RWPE2 (cell line): Measurements from ENCODE around the gene SGMS1.
"Not testable (repeated sequence)": the region's sequence is repeated elsewhere in the genome, so short reads cannot be mapped to it uniquely, and the experiment has no call there.

ENCODE experiments used
- ATAC-seq: fragments of 200-7000 bp; cut with Tn5 transposase; 3 replicates; pipeline ENCODE4 v1.9.1; 2021; ENCODE audit warnings: low read depth
- DNase-seq: peaks from one replicate; pipeline ENCODE4 v3.0.0-alpha.2; 2020; ENCODE audit warnings: low spot score
- H3K27ac ChIP-seq: fragments of 450-650 bp; 2 replicates; pipeline ENCODE4 v1.5.1; 2017; ENCODE audit warnings: mild to moderate bottlenecking; ENCODE audit not compliant: poor library complexity, severe bottlenecking
- H3K27me3 ChIP-seq: fragments of 250-450 bp; sonication (Bioruptor Pico); 2 replicates; pipeline ENCODE4 v1.5.1; 2021; ENCODE audit warnings: mild to moderate bottlenecking, moderate library complexity; ENCODE audit not compliant: insufficient read depth, poor library complexity, severe bottlenecking
- H3K36me3 ChIP-seq: fragments of 250-450 bp; sonication (Bioruptor Pico); 2 replicates; pipeline ENCODE4 v1.5.1; 2020; ENCODE audit warnings: low read depth, mild to moderate bottlenecking, moderate library complexity
- H3K4me1 ChIP-seq: fragments of 250-450 bp; sonication (Bioruptor Pico); 2 replicates; pipeline ENCODE4 v1.5.1; 2021; ENCODE audit warnings: mild to moderate bottlenecking, moderate library complexity; ENCODE audit not compliant: insufficient read depth, poor library complexity, severe bottlenecking
- H3K4me3 ChIP-seq: fragments of 250-450 bp; sonication (Bioruptor Pico); 2 replicates; pipeline ENCODE4 v1.5.1; 2021; ENCODE audit warnings: mild to moderate bottlenecking, moderate library complexity; ENCODE audit not compliant: severe bottlenecking
- H3K9me3 ChIP-seq: fragments of 250-450 bp; sonication (Bioruptor Pico); 2 replicates; pipeline ENCODE4 v1.5.1; 2021; ENCODE audit warnings: mild to moderate bottlenecking, moderate library complexity; ENCODE audit not compliant: severe bottlenecking
- TF ChIP-seq, protein P1 (sequence below): fragments of 450-650 bp; IDR thresholded peaks from one replicate; pipeline ENCODE4 v1.5.1; 2017; ENCODE audit warnings: mild to moderate bottlenecking, moderate library complexity; ENCODE audit not compliant: poor library complexity, severe bottlenecking

The SGMS1 gene

DNA sequence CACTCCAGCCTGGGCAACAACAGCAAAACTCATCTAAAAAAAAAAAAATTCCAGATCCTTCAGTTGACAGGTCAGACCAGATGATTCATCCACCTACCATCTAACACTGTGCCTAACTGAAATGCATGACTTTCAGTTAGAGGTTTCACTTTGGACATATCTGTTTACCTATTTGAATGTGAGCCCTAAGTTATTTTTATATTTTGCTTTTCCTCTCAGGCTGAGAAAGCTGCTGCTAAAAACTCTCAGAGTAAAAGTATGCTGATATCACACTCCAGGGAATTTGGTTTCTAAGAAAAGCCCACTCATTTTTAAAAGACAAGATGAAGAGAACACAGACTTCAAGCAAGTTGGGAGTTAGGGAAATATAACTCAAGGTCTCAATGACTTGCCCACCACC lies 126.0 kb downstream of the SGMS1 start:
- TF ChIP-seq, protein P1, sequence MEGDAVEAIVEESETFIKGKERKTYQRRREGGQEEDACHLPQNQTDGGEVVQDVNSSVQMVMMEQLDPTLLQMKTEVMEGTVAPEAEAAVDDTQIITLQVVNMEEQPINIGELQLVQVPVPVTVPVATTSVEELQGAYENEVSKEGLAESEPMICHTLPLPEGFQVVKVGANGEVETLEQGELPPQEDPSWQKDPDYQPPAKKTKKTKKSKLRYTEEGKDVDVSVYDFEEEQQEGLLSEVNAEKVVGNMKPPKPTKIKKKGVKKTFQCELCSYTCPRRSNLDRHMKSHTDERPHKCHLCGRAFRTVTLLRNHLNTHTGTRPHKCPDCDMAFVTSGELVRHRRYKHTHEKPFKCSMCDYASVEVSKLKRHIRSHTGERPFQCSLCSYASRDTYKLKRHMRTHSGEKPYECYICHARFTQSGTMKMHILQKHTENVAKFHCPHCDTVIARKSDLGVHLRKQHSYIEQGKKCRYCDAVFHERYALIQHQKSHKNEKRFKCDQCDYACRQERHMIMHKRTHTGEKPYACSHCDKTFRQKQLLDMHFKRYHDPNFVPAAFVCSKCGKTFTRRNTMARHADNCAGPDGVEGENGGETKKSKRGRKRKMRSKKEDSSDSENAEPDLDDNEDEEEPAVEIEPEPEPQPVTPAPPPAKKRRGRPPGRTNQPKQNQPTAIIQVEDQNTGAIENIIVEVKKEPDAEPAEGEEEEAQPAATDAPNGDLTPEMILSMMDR = no peak
- H3K9me3 ChIP-seq = no peaks in the 10 kb centered on the region
- no peaks in the 10 kb centered on the region for H3K27me3 ChIP-seq
- no peak overlapping the region for H3K4me3 ChIP-seq
- ATAC-seq (peak; percentile 71), DNase-seq (no peak)
- no peaks in the 10 kb centered on the region for H3K36me3 ChIP-seq
- peaks cover 15% of the 10 kb centered on the region for H3K4me1 ChIP-seq
- H3K27ac ChIP-seq = no peak overlapping the region

DNA sequence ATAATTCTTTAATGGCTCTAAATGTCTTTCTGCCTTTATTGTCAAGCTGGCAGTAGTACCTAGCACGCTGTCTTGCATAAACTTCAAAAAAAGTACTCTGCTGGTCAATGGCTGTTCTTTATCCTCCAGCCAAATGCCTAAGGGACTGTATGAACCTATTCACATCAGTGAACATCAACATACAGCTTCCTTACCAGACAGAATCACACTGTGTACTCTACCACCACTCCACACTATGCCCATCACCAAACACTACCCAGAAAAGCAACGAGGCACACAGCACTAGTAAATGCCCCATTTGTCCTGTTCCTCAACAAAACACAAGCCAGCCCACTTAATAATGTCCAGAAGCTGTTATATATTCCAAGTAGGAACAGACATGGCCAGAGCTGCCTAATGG lies 127.5 kb downstream of the SGMS1 start:
- TF ChIP-seq, protein P1 = no peak

DNA sequence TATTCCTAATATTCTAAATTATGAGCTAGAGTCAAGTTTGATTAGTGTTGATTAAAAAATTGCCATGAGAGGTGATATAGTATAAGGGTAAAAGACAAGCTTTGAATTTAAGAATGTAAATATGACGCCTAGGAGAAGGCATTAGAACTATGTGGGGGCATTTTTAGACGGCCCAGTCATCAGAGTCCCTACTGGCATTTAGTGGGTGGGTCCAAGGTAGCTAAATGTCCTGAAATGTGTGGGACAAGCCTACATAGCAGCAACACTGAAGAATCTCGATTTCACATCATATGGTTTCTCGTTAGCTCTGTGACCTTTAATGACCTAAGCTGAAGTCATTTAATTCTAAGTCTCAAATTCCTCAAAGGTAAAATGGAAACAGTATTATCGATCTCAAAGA lies 133.5 kb downstream of the SGMS1 start:
- H3K9me3 ChIP-seq = no peaks in the 10 kb centered on the region
- H3K36me3 ChIP-seq = no peaks in the 10 kb centered on the region
- H3K4me1 ChIP-seq = no peaks in the 10 kb centered on the region
- DNase-seq (no peak), ATAC-seq (no peak)
- no peak overlapping the region for H3K4me3 ChIP-seq
- H3K27me3 ChIP-seq = no peaks in the 10 kb centered on the region
- H3K27ac ChIP-seq = no peak overlapping the region
- TF ChIP-seq, protein P1 = no peak

More for the DNA sequence above, 127.5 kb downstream of the SGMS1 start:
- Histone ChIP-seq H3K36me3 (no peaks in the 10 kb centered on the region), H3K9me3 (no peaks in the 10 kb centered on the region), H3K4me3 (no peak overlapping the region), H3K27ac (no peak overlapping the region), H3K27me3 (no peaks in the 10 kb centered on the region), H3K4me1 (peaks cover 7% of the 10 kb centered on the region)
- no peak for ATAC-seq
- DNase-seq = no peak

DNA sequence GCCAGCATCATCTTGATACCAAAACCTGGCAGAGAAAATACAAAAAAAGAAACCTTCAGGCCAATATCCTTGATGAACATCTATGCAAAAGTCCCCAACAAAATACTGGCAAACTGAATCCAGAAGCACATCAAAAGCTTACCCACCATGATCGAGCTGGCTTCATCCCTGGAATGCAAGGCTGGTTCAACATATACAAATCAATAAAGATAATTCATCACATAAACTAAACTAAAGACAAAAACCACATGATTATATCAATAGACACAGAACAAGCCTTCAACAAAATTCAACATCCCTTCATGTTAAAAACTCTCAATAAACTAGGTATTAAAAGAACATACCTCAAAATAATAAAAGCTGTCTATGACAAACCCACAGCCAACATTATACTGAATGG lies 139.2 kb downstream of the SGMS1 start:
- not testable (repeated sequence) for ATAC-seq

DNA sequence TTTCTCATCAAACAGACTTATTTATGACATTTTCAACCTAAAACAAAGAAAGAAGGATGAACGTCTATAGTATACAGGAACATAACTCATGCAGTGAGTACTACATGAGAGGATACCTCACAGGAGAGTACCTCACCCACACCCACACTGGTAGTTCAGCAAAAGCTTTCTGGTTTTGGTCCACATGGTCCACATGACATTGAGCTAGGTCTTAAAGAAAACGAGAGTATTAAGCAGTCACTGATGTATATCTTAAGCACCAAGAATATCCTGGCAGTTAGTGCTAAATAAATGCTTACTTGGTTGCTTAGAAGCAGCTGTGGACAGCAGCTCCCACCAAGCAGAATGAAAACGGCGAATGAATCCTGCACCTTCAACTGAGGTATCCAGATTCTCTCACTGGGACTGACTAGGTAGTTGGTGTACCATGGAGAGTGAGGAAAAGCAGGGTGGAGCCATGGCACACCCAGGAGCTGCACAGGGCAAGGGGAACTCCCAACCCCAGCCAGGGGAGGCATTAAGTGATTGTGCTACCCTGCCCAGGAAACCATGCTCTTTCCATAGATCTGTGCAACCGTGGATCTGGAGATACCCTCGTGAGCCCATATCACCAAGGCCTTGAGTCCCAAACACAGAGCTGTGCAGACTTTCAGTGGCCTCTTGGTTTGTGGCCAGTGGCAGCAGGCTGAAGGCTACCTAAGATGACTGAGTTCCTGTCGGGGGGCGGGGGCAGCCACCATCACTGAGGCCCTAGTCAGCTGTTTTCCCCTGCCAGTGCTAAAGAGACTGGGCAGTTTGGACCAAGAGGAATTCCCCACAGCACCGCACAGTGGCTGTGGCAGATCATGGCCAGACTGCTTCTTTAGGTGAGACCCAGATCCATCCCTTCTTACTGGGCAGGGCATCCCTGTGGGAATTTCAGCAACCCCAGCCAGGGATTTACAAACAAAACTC lies 143.4 kb downstream of the SGMS1 start:
- no peak overlapping the region for H3K4me3 ChIP-seq
- H3K27me3 ChIP-seq = no peaks in the 10 kb centered on the region
- no peak overlapping the region for H3K27ac ChIP-seq
- no peaks in the 10 kb centered on the region for H3K9me3 ChIP-seq
- no peaks in the 10 kb centered on the region for H3K36me3 ChIP-seq
- no peak for DNase-seq
- H3K4me1 ChIP-seq = no peaks in the 10 kb centered on the region
- TF ChIP-seq, protein P1 = no peak
- no peak for ATAC-seq

More for the DNA sequence above, 139.2 kb downstream of the SGMS1 start:
- DNase-seq, H3K4me3 ChIP-seq, H3K4me1 ChIP-seq, H3K27me3 ChIP-seq, H3K36me3 ChIP-seq, H3K9me3 ChIP-seq, H3K27ac ChIP-seq: not testable (repeated sequence)
